ENCODE measurements around the gene VILL.

DNA sequence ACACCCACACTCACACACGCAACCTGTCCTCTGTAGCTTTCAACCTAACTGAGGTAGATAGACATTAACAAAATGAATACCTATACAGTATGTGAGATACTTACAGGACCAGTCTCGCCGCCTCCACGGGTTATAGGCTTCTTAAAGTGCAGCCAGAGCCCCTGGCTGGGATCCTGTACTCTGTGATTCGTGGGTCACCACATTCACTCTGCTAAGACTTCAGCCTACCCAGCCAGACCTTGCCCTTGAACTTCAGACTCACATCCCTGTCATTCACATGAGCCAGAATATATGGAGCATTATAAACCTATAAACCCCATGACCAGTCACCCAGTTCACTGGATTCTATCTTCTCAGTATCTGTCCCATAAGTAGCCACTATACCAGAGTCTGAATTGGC, 49.8 kb downstream of the VILL start:
- TF ChIP-seq TAF1 (IDR thresholded peaks at IDR 0.05; ENCODE audit: low read depth) (no peak), EP300 (IDR thresholded peaks at IDR 0.05; ENCODE audit: borderline replicate concordance) (no peak), RAD21 (IDR thresholded peaks at IDR 0.05; ENCODE audit: low read depth) (no peak), TEAD4 (IDR thresholded peaks at IDR 0.05) (no peak), YY1 (IDR thresholded peaks at IDR 0.05; ENCODE audit: low read depth) (no peak), TCF12 (IDR thresholded peaks at IDR 0.05; ENCODE audit: low read depth) (no peak)
